ENCODE results near the gene OTULIN. TPM values are rescaled to one million over a fixed set of nuclear protein-coding genes. Genes with fewer than 3 reads are reported as not detected.

OTULIN gene
- total RNA-seq, 2 experiments from 2014 or later, result 48.0 to 48.2 TPM

DNA sequence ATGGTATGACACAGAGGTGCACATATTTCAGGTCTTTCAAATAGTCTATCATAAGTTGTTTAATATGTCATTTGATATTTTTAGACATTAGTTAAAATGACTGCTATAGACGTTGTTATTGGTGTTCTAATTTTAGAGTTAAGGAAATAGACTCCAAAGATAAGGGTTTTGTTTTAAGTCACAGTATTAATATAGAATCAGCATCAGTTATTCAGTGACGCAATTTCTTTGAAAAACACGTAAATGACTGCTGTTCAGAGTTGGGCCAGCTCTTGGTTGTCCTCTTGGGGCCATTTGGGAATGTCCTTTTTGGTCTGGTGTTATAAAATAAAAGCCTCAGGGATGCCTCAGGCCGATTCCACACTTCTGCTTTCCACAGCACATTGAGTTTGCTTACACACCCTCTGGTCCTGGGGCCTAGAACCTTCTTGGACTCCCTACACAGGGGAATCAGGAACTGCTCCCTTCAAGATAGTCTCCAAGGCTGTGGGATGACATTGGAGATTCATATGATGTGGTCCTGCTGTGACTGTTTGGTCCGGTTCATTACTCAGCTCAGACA is 14.3 kb downstream of the OTULIN start:
- intact Hi-C loops (cut with DNase I, micrococcal nuclease), result no loop called here
- H3K27me3 Mint-ChIP-seq, result no peaks in the 10 kb centered on the region
- ATAC-seq (no peak), DNase-seq (no peak)
- H3K9me3 Mint-ChIP-seq (ENCODE audit: low read depth), result no peaks in the 10 kb centered on the region
- H3K36me3 Mint-ChIP-seq (ENCODE audit: low read depth), result peaks cover 60% of the 10 kb centered on the region
- ChIA-PET CTCF (interaction anchor here (0.8 kb wide), 1 partner anchor 214 kb away, joined by 3 read pairs; no protein-coding TSS in a partner anchor), POLR2A (no interaction called here)
- peak overlapping the region; percentile 55 for H3K27ac Mint-ChIP-seq
- peaks cover 39% of the 10 kb centered on the region for H3K4me1 Mint-ChIP-seq
- no peak overlapping the region for H3K4me3 Mint-ChIP-seq

DNA sequence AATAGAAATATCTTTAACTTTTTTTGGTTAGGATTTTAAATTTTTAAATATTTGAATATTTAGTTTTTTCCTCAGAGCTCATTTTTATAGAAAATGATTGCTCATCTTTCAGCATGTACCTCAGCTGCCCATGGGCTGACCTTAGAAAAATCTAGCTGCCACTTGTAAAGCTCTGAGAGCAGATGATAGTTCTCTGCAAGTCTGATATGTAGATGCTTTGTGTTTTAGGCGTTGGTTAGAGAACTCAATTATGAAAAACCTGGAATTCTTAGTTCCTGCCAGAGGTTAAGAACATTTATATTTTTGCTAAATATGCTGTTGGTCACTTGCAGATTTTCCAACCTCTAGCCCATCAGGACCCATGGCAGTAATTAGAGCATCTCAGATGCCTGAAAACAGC is 15.1 kb downstream of the OTULIN start:
- CTCF ChIA-PET, result interaction anchor here (0.5 kb wide), 1 partner anchor 472 kb away, joined by 3 read pairs; no protein-coding TSS in a partner anchor
- DNase-seq, result no peak
- Mint-ChIP-seq H3K27ac (no peak overlapping the region), H3K27me3 (no peaks in the 10 kb centered on the region), H3K4me3 (no peak overlapping the region), H3K9me3 (ENCODE audit: low read depth) (no peaks in the 10 kb centered on the region), H3K4me1 (peaks cover 33% of the 10 kb centered on the region), H3K36me3 (ENCODE audit: low read depth) (peaks cover 54% of the 10 kb centered on the region)
- POLR2A ChIA-PET, result no interaction called here
- ATAC-seq, result no peak
- intact Hi-C loops (cut with DNase I, micrococcal nuclease), result no loop called here

DNA sequence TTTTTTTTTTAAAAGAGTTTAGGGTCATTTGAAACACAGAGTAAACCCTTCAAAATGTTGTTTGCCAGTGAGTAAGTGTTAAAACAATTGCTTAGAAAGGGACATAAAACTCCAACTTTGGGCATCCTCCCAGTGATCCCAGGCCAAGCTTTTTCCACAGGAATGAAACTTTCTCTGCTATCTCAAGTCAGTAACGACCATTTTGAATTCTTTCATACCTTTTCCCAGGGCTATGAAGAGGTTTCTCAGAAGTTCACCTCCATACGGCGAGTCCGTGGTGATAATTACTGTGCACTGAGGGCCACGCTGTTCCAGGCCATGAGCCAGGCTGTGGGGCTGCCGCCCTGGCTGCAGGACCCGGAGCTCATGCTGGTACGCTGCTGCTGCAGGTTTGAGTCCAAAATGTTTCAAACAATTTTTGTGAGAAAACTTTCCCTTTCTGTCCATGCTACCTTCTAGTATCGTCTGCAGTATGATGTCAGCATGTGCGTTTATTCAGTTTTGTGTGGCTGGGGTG is 16.8 kb downstream of the OTULIN start:
- Mint-ChIP-seq H3K27me3 (no peaks in the 10 kb centered on the region), H3K4me3 (no peak overlapping the region), H3K27ac (peak overlapping the region; percentile 31), H3K4me1 (peaks cover 23% of the 10 kb centered on the region), H3K9me3 (ENCODE audit: low read depth) (no peaks in the 10 kb centered on the region), H3K36me3 (ENCODE audit: low read depth) (peaks cover 54% of the 10 kb centered on the region)
- DNase-seq (no peak), ATAC-seq (no peak)
- ChIA-PET POLR2A (interaction anchor here (0.6 kb wide), 1 partner anchor 267 kb away, joined by 3 read pairs; no protein-coding TSS in a partner anchor), CTCF (interaction anchor here (0.9 to 2.6 kb wide), 2 partner anchors 9 to 14 kb away, joined by 5 to 7 read pairs; no protein-coding TSS in a partner anchor)
- intact Hi-C loops (cut with DNase I, micrococcal nuclease), result no loop called here

- H3K9me3 Mint-ChIP-seq (ENCODE audit: low read depth), result no peaks in the 10 kb centered on the region
- DNase-seq (no peak), ATAC-seq (no peak)
- no peak overlapping the region for H3K4me3 Mint-ChIP-seq
- POLR2A ChIA-PET, result interaction anchor here (1.2 kb wide), 1 partner anchor 17 kb away, joined by 4 read pairs; no protein-coding TSS in a partner anchor
- peaks cover 15% of the 10 kb centered on the region for H3K4me1 Mint-ChIP-seq
- H3K27me3 Mint-ChIP-seq, result no peaks in the 10 kb centered on the region
- CTCF ChIA-PET, result interaction anchor here (0.7 to 3.6 kb wide), 10 partner anchors 8 to 322 kb away, joined by 3 to 18 read pairs (median 3); no protein-coding TSS in a partner anchor
- intact Hi-C loops (cut with DNase I, micrococcal nuclease), result no loop called here
- no peak overlapping the region for H3K27ac Mint-ChIP-seq
- H3K36me3 Mint-ChIP-seq (ENCODE audit: low read depth), result peaks cover 60% of the 10 kb centered on the region
Observed at GRCh38 chr5:14683906-14684455, 19.5 kb downstream of the OTULIN start.

- peaks cover 64% of the 10 kb centered on the region for H3K36me3 Mint-ChIP-seq (ENCODE audit: low read depth)
Observed at GRCh38 chr5:14684757-14685156, 20.2 kb downstream of the OTULIN start.

DNA sequence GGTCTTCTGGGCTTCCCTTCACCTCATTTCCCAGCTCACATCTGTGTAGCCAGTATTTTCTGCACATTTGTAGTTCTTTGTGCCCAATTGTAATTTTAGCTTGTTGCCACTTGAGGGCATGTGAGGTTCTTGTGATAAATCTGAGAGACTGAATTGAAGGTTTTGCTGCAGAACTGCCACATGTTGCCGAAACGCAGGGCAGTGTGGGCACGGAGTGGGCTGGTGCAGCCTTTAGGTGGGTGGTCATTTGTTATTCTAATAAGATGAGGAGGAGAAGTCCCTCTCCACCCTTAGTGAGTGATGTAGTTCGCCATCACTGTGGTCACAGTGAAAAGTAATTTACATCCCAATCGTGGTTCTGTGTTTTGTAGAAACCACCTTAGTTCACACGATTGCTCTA is 21.2 kb downstream of the OTULIN start:
- Mint-ChIP-seq H3K36me3 (ENCODE audit: low read depth) (peaks cover 68% of the 10 kb centered on the region), H3K9me3 (ENCODE audit: low read depth) (no peaks in the 10 kb centered on the region)

More at GRCh38 chr5:14684757-14685156, 20.2 kb downstream of the OTULIN start:
- ChIA-PET CTCF (interaction anchor here (0.7 to 3.6 kb wide), 15 partner anchors 9 to 330 kb away, joined by 3 to 18 read pairs (median 4); no protein-coding TSS in a partner anchor), POLR2A (interaction anchor here (0.6 to 1.2 kb wide), 2 partner anchors 18 to 502 kb away, joined by 3 to 4 read pairs; no protein-coding TSS in a partner anchor)
- Mint-ChIP-seq H3K4me1 (peaks cover 15% of the 10 kb centered on the region), H3K9me3 (ENCODE audit: low read depth) (no peaks in the 10 kb centered on the region), H3K27me3 (no peaks in the 10 kb centered on the region), H3K4me3 (no peak overlapping the region), H3K27ac (peak overlapping the region; percentile 34)
- intact Hi-C loops (cut with DNase I, micrococcal nuclease), result loop anchor here (1.0 kb wide), 2 partner anchors 319 to 330 kb away; no protein-coding TSS in a partner anchor
- no peak for ATAC-seq
- DNase-seq, result no peak

GRCh38 chr5:14686517-14686916 is 22.0 kb downstream of the OTULIN start:
- DNase-seq (no peak), ATAC-seq (no peak)
- intact Hi-C loops (cut with DNase I, micrococcal nuclease), result no loop called here
- peaks cover 69% of the 10 kb centered on the region for H3K36me3 Mint-ChIP-seq (ENCODE audit: low read depth)
- no peaks in the 10 kb centered on the region for H3K9me3 Mint-ChIP-seq (ENCODE audit: low read depth)
- no peak overlapping the region for H3K4me3 Mint-ChIP-seq
- H3K4me1 Mint-ChIP-seq, result peaks cover 10% of the 10 kb centered on the region
- ChIA-PET POLR2A (no interaction called here), CTCF (interaction anchor here (0.8 to 2.8 kb wide), 5 partner anchors 41 to 316 kb away, joined by 3 to 12 read pairs (median 3); no protein-coding TSS in a partner anchor)
- no peaks in the 10 kb centered on the region for H3K27me3 Mint-ChIP-seq
- H3K27ac Mint-ChIP-seq, result no peak overlapping the region

More for the DNA sequence above, 21.2 kb downstream of the OTULIN start:
- ChIA-PET POLR2A (interaction anchor here (0.6 to 0.9 kb wide), 3 partner anchors 162 to 184 kb away, joined by 3 read pairs; no protein-coding TSS in a partner anchor), CTCF (interaction anchor here (0.6 to 3.6 kb wide), 24 partner anchors 10 to 329 kb away, joined by 3 to 18 read pairs (median 4); no protein-coding TSS in a partner anchor)
- Mint-ChIP-seq H3K27ac (no peak overlapping the region), H3K4me1 (peaks cover 10% of the 10 kb centered on the region), H3K27me3 (no peaks in the 10 kb centered on the region), H3K4me3 (no peak overlapping the region)
- ATAC-seq (peak; percentile 87), DNase-seq (peak; percentile 64)
- intact Hi-C loops (cut with DNase I, micrococcal nuclease), result loop anchor here (1.0 kb wide), 2 partner anchors 318 to 329 kb away; no protein-coding TSS in a partner anchor

DNA sequence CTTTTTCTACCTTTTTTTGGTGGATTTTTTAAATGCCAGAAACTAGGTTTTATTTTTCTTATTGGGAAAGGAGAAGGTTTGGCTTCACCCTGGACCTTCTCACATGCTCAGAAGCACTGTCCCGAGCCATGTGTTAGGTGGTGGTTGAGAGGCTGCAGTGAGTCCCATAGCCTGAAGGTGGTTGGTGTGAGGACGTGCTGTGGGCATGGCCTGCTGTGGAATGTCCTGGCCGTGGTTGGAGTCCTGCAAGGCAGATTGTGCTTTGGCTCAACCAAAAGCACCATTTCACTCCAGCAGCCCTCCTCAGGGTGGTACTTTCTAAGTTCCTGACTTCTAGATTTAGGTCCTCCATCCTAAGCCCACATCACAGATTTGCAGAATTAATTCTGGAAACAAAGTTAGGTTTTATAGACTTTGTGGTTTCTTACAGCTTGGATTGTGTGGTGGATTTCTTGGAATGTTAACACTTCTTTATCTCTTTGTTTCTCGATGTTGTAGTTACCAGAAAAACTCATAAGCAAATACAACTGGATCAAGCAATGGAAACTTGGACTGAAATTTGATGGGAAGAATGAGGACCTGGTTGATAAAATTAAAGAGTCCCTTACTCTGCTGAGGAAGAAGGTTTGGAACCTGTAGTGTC is 22.6 kb downstream of the OTULIN start:
- POLR2A ChIA-PET, result no interaction called here
- no peak for ATAC-seq
- no peaks in the 10 kb centered on the region for H3K27me3 Mint-ChIP-seq
- CTCF ChIA-PET, result interaction anchor here (0.8 to 0.9 kb wide), 2 partner anchors 252 to 315 kb away, joined by 3 to 4 read pairs; no protein-coding TSS in a partner anchor
- H3K27ac Mint-ChIP-seq, result no peak overlapping the region
- H3K9me3 Mint-ChIP-seq (ENCODE audit: low read depth), result no peaks in the 10 kb centered on the region
- DNase-seq, result no peak
- intact Hi-C loops (cut with DNase I, micrococcal nuclease), result no loop called here
- H3K36me3 Mint-ChIP-seq (ENCODE audit: low read depth), result peaks cover 70% of the 10 kb centered on the region
- H3K4me3 Mint-ChIP-seq, result no peak overlapping the region
- H3K4me1 Mint-ChIP-seq, result peaks cover 10% of the 10 kb centered on the region

DNA sequence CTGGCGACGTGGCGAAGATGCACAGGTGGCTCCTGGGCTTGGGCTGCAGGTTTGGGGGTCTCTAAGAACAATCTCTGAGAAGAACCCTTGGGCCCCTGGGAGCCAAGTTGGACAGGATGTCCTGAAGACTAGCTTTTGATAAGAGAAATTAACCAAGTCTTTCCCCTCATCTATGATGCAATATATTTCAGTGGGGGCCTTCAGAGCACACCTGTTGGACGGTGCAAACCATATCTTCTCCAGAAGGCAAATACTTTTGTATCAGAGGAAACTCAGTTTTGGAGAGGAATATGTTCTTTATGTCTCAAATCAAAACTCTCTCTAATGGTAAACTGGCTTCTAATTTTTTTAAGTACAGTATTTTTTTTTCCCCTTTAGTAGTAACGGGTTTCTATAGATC is 28.6 kb downstream of the OTULIN start:
- intact Hi-C loops (cut with DNase I, micrococcal nuclease), result no loop called here
- peaks cover 85% of the 10 kb centered on the region for H3K36me3 Mint-ChIP-seq (ENCODE audit: low read depth)
- H3K9me3 Mint-ChIP-seq (ENCODE audit: low read depth), result no peaks in the 10 kb centered on the region

GRCh38 chr5:14695152-14695551 is 30.6 kb downstream of the OTULIN start:
- CTCF ChIA-PET, result interaction anchor here (0.7 to 1.7 kb wide), 4 partner anchors 10 to 607 kb away, joined by 3 to 7 read pairs (median 4); no protein-coding TSS in a partner anchor
- no peaks in the 10 kb centered on the region for H3K27me3 Mint-ChIP-seq
- no peak overlapping the region for H3K27ac Mint-ChIP-seq
- DNase-seq (no peak), ATAC-seq (no peak)
- intact Hi-C loops (cut with DNase I, micrococcal nuclease), result no loop called here
- H3K4me3 Mint-ChIP-seq, result no peak overlapping the region
- POLR2A ChIA-PET, result no interaction called here
- peaks cover 20% of the 10 kb centered on the region for H3K4me1 Mint-ChIP-seq
- H3K36me3 Mint-ChIP-seq (ENCODE audit: low read depth), result peaks cover 85% of the 10 kb centered on the region
- H3K9me3 Mint-ChIP-seq (ENCODE audit: low read depth), result no peaks in the 10 kb centered on the region

More for the DNA sequence above, 28.6 kb downstream of the OTULIN start:
- Mint-ChIP-seq H3K27ac (no peak overlapping the region), H3K4me3 (no peak overlapping the region), H3K27me3 (no peaks in the 10 kb centered on the region), H3K4me1 (peaks cover 2% of the 10 kb centered on the region)
- DNase-seq (no peak), ATAC-seq (no peak)
- POLR2A ChIA-PET, result no interaction called here
- CTCF ChIA-PET, result interaction anchor here (1.5 to 1.7 kb wide), 2 partner anchors 10 to 44 kb away, joined by 3 to 6 read pairs; no protein-coding TSS in a partner anchor

DNA sequence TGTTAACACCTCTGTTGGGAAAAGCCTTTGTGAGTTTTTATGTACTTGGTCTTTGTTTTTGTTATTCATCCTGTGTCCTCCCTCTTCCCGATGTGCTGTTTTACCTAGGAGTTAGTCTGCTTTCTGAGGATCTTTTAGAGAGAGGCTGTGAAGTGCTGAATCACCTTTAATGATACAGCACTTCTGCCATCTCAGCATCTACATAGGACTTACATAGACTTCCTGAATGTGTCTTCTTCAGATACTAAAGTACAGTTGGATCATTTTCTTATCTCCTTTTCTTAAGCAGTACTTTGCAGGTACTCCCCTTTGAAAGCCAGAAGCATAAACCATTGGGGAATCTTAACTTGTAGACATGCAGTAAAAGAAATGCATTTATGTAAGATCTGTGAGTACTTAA is 31.5 kb downstream of the OTULIN start:
- Mint-ChIP-seq H3K27ac (peak overlapping the region; percentile 11), H3K27me3 (no peaks in the 10 kb centered on the region), H3K4me1 (peaks cover 26% of the 10 kb centered on the region), H3K36me3 (ENCODE audit: low read depth) (peaks cover 80% of the 10 kb centered on the region), H3K9me3 (ENCODE audit: low read depth) (no peaks in the 10 kb centered on the region), H3K4me3 (no peak overlapping the region)
- no peak for DNase-seq
- intact Hi-C loops (cut with DNase I, micrococcal nuclease), result no loop called here
- ATAC-seq, result no peak
- CTCF ChIA-PET, result interaction anchor here (1.0 to 1.7 kb wide), 2 partner anchors 13 to 29 kb away, joined by 3 to 7 read pairs; no protein-coding TSS in a partner anchor
- POLR2A ChIA-PET, result no interaction called here

All from activated CD4-positive, alpha-beta T cell treated with anti-CD3 and anti-CD28 coated beads for 36 hours (primary cell).